GM18951 (cell line): ENCODE data around the gene YDJC.

Source experiments
- POLR2A ChIP-seq: IDR thresholded peaks from 4 replicates; pipeline ENCODE4 v1.6.1; 2011; ENCODE audit warnings: mild to moderate bottlenecking; ENCODE audit not compliant: insufficient read length, insufficient read depth; ENCODE audit errors: extremely low read depth
- in situ Hi-C: fragments of 300-500 bp; cut with MboI; formaldehyde crosslinking; loops from one replicate; pipeline ENCODE4 v1.12.0; 2022; ENCODE audit warnings: low sequenced_read_pairs, mixed read lengths, inconsistent platforms; ENCODE audit not compliant: unreplicated experiment

The YDJC gene

GRCh38 chr22:21643533-21644357, 13.9 kb upstream of the YDJC start:
- in situ Hi-C loops, result loop anchor here (25.0 kb wide), 1 partner anchor 231 kb away; the partner anchor contains the start of gene HIC2

GRCh38 chr22:21642584-21643448, 13.0 kb upstream of the YDJC start:
- in situ Hi-C loops, result loop anchor here (25.0 kb wide), 1 partner anchor 231 kb away; the partner anchor contains the start of gene HIC2
- TF ChIP-seq POLR2A, result peak; percentile 38

More at GRCh38 chr22:21643533-21644357, 13.9 kb upstream of the YDJC start:
- no peak for TF ChIP-seq POLR2A

- TF ChIP-seq POLR2A, result peak; percentile 95
- in situ Hi-C loops, result loop anchor here (25.0 kb wide), 1 partner anchor 230 kb away; the partner anchor contains the start of gene HIC2
These were observed 12.2 kb upstream of the YDJC start, which contains the start of gene SDF2L1 for GRCh38 chr22:21641789-21642583. TSS of gene SDF2L1 (plus strand) at chr22:21642302. CDS start at chr22:21642337, 35 bp downstream.

DNA sequence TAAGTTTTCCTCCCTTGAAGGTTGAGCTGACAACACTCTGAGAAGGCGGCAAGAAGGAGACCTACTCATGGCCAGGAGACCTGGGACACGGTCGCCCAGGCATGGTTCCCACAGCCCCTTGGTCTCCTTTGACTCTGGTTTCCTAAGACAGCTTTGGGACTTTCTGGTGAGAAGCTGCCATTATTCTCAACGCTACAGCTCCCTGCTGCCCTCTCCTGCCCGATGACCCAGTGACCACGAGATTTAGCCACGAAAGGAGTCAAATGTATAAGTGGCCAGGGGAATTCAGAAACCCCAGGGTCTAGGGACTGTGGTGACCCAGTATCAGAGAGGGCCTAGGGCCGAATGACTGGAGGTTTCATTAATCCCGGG, 11.6 kb upstream of the YDJC start:
- in situ Hi-C loops, result loop anchor here (25.0 kb wide), 1 partner anchor 229 kb away; the partner anchor contains the start of gene HIC2
- no peak for TF ChIP-seq POLR2A

- in situ Hi-C loops, result loop anchor here (25.0 kb wide), 1 partner anchor 229 kb away; the partner anchor contains the start of gene HIC2
- TF ChIP-seq POLR2A, result no peak
These were observed 11.0 kb upstream of the YDJC start for GRCh38 chr22:21640810-21641209.

DNA sequence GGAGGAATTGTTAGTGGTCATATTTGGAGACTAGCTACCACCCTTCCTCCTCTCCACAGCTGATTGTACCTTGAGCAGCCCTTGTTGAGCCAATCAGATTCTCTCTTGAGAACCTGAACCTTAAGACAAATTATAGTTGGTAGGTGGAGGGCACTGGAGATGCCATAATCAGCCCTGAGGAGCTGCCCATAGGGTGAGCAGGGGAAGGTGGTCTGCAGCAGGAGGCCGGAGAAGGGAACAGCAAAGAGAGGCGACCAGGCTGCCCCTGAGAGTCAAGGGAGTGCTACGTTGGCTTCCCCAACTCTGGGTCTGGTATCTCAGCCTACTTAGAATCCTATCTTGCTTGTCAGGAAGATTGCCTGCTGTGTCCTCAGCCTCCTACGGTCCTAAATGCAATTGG, 9.5 kb upstream of the YDJC start:
- no peak for TF ChIP-seq POLR2A
- in situ Hi-C loops, result loop anchor here (25.0 kb wide), 1 partner anchor 227 kb away; the partner anchor contains the start of gene HIC2

DNA sequence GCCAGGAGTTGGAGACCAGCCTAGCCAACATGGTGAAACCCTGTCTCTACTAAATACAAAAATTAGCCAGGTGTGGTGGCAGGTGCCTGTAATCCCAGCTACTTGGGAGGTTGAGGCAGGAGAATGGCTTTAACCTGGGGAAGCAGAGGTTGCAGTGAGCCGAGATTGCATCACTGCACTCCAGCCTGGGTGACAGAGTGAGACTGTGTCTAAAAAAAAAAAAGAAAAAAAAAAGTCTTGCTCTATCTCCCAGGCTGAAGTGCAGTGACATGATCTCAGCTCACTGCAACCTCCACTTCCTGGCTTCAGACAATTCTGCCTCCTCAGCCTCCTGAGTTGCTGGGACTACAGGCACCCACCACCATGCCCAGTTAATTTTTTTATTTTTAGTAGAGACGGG, 7.6 kb upstream of the YDJC start:
- in situ Hi-C loops, result loop anchor here (25.0 kb wide), 1 partner anchor 225 kb away; the partner anchor contains the start of gene HIC2

- in situ Hi-C loops, result loop anchor here (25.0 kb wide), 1 partner anchor 224 kb away; the partner anchor contains the start of gene HIC2
- no peak for TF ChIP-seq POLR2A
These were observed 6.9 kb upstream of the YDJC start for GRCh38 chr22:21636629-21637218.

DNA sequence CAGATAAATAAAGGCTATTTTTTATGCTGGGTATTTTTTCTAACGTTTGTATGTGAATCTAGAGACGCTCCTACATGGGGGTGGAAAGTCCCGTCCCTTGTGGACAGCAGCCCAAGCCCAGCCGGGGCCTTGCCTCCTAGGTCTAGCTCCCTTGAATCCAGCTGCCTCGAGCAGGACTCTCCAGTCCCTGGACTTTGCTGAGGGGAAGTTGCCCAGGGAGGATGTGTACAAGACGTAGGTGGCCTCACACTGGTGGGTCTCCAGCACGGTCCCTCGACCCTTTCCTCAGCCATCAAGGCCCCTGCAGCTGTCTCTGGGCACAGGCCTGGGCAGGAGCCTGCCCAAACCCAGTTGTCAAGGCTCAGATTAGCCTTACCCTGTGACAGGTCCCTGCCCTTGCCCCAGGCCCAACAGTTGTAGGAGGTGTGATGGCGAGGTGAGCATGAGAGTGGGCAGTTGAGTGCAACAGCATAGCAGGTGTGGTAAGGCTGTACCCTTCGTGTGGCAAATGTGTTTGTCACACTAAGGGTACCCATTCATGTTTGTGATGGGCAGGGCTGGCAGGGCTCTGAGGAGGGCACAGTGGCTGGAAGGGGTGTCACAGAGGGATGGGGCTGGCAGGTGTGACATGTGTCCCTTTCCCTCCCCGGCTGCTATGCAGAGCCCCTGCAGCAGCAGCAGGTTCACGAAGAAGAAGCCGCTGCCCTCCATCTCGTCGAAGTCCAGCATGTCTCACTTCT, 6.1 kb upstream of the YDJC start:
- TF ChIP-seq POLR2A, result no peak
- in situ Hi-C loops, result loop anchor here (25.0 kb wide), 1 partner anchor 224 kb away; the partner anchor contains the start of gene HIC2

DNA sequence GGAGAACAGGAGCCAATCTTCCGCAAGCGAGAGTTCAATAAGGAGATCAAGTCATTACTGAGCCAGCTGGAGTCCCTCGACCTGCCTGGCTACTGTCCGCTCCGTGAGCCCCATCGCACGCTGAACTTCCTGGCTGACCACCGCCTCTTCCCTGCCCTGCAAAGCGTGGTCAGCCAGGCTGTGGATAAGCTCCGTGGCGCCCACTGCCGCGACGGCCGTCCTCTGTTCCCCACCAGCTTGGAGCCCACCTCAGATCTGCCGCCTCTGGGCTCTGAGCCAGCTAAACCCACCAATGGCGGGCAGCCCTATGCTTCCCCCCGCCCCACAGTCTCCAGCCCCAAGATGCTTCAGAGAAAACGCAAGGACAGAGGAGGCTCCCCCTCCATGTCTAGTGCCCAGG, 5.0 kb upstream of the YDJC start:
- TF ChIP-seq POLR2A, result no peak
- in situ Hi-C loops, result loop anchor here (25.0 kb wide), 1 partner anchor 223 kb away; the partner anchor contains the start of gene HIC2

- in situ Hi-C loops, result loop anchor here (25.0 kb wide), 1 partner anchor 222 kb away; the partner anchor contains the start of gene HIC2
- TF ChIP-seq POLR2A, result no peak
These were observed 4.3 kb upstream of the YDJC start for GRCh38 chr22:21634081-21634480.
